Activated B cell treated with CpG ODN at 0.5 μM for 24 hours (primary cell): Measurements from ENCODE around the gene INPPL1. TPM values are rescaled to one million over a fixed set of nuclear protein-coding genes. Genes with fewer than 3 reads are reported as not detected.
"Not testable (repeated sequence)": the region's sequence is repeated elsewhere in the genome, so short reads cannot be mapped to it uniquely, and the experiment has no call there.

Experiments
- ATAC-seq: fragments of 200-7000 bp; cut with Tn5 transposase; one replicate; pipeline ENCODE4 v1.10.0; 2021; ENCODE audit warnings: low read depth, mild to moderate bottlenecking, moderate library complexity
- CTCF ChIA-PET: fragments of 350-600 bp; sonication (Branson Sonifier 250); formaldehyde crosslinking; loops from one replicate; lab custom pipeline; 2021; ENCODE audit warnings: antibody characterized with exemption; lab: Charles Lee
- POLR2A ChIA-PET: fragments of 350-600 bp; sonication (Branson Sonifier 250); formaldehyde crosslinking; loops from one replicate; lab custom pipeline; 2021; ENCODE audit warnings: antibody characterized with exemption; lab: Charles Lee
- DNase-seq: peaks from one replicate; pipeline ENCODE4 v3.0.0; 2022
- H3K27ac Mint-ChIP-seq: one replicate; pipeline ENCODE4 v1.8.0; 2020; ENCODE audit warnings: mixed read lengths
- H3K27me3 Mint-ChIP-seq: one replicate; pipeline ENCODE4 v1.8.0; 2021; ENCODE audit warnings: mixed read lengths
- H3K36me3 Mint-ChIP-seq: one replicate; pipeline ENCODE4 v1.8.0; 2021; ENCODE audit warnings: low read depth, mixed read lengths
- H3K4me1 Mint-ChIP-seq: one replicate; pipeline ENCODE4 v1.8.0; 2021; ENCODE audit warnings: mixed read lengths
- H3K4me3 Mint-ChIP-seq: one replicate; pipeline ENCODE4 v1.8.0; 2020; ENCODE audit warnings: mild to moderate bottlenecking, mixed read lengths
- H3K9me3 Mint-ChIP-seq: one replicate; pipeline ENCODE4 v1.8.0; 2020; ENCODE audit warnings: mixed read lengths
- intact Hi-C: fragments of 100-400 bp; cut with micrococcal nuclease; formaldehyde crosslinking; loops from one replicate; pipeline ENCODE4 v1.15.1; 2024
- total RNA-seq: library from RNA; stranded (reverse); gene quantifications from 2 replicates; pipeline ENCODE4 v1.2.3, GENCODE V29; 2022
- TF ChIP-seq, protein P1 (sequence below): fragments of 200-600 bp; IDR thresholded peaks from one replicate; pipeline ENCODE4 v1.8.0; 2022; ENCODE audit warnings: antibody characterized with exemption, mild to moderate bottlenecking

Gene INPPL1
- total RNA-seq, 1 donor from 2014 or later, result 129 TPM

DNA sequence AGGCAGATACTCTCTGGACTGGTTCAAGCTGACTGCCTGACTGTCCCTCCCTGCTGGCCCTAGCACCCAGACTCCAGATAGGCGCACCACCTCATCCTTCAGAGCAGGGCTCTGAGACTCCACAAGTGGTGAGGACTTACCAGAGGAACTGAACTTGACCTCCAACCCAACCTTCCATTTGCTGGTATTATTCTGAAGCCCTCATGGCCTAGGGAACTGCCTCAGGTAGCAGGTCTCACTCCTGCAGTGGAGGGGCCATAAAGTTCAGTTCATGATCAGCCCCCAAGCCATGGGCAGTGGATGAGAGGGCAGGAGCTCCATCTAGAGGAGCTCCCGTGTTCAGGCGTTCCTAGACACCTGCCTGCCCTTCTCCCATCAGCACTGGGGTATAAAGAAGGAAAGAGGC lies 43.0 kb upstream of the INPPL1 start:
- H3K4me1 Mint-ChIP-seq, POLR2A ChIA-PET, DNase-seq, H3K4me3 Mint-ChIP-seq, H3K27ac Mint-ChIP-seq, H3K36me3 Mint-ChIP-seq, H3K9me3 Mint-ChIP-seq, ATAC-seq: not testable (repeated sequence)
- CTCF ChIA-PET, result interaction anchor here (2.4 kb wide), 1 partner anchor 37 kb away, joined by 8 read pairs; no protein-coding TSS in a partner anchor
- H3K27me3 Mint-ChIP-seq, result peaks cover 22% of the 10 kb centered on the region
- intact Hi-C loops, result loop anchor here (2.0 to 5.0 kb wide), 2 partner anchors 39 to 231 kb away; no protein-coding TSS in a partner anchor

DNA sequence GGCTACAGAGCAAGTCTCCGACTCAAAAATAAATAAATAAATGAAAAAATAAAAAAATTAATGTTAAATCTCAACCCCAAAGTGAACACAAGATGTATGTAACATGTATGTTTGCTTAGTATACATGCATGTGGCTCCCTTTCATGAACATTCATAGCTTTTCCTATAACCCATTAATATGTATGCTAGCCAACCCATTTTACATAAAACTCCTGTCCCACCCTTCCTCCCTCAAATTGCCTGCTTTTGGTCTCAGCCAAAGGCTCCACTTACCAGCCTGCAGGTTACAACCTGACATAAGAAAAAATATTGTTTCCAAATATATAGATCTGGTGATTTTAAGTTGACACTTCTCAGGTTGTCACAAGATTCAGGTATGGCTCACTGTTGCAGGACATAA lies 36.3 kb upstream of the INPPL1 start:
- ChIA-PET POLR2A (no interaction called here), CTCF (no interaction called here)
- Mint-ChIP-seq H3K9me3 (no peaks in the 10 kb centered on the region), H3K4me1 (peaks cover 3% of the 10 kb centered on the region), H3K4me3 (no peak overlapping the region), H3K27ac (no peak overlapping the region), H3K27me3 (peaks cover 3% of the 10 kb centered on the region), H3K36me3 (no peaks in the 10 kb centered on the region)
- intact Hi-C loops, result no loop called here
- ATAC-seq (no peak), DNase-seq (no peak)
- TF ChIP-seq, protein P1, sequence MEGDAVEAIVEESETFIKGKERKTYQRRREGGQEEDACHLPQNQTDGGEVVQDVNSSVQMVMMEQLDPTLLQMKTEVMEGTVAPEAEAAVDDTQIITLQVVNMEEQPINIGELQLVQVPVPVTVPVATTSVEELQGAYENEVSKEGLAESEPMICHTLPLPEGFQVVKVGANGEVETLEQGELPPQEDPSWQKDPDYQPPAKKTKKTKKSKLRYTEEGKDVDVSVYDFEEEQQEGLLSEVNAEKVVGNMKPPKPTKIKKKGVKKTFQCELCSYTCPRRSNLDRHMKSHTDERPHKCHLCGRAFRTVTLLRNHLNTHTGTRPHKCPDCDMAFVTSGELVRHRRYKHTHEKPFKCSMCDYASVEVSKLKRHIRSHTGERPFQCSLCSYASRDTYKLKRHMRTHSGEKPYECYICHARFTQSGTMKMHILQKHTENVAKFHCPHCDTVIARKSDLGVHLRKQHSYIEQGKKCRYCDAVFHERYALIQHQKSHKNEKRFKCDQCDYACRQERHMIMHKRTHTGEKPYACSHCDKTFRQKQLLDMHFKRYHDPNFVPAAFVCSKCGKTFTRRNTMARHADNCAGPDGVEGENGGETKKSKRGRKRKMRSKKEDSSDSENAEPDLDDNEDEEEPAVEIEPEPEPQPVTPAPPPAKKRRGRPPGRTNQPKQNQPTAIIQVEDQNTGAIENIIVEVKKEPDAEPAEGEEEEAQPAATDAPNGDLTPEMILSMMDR, result no peak

DNA sequence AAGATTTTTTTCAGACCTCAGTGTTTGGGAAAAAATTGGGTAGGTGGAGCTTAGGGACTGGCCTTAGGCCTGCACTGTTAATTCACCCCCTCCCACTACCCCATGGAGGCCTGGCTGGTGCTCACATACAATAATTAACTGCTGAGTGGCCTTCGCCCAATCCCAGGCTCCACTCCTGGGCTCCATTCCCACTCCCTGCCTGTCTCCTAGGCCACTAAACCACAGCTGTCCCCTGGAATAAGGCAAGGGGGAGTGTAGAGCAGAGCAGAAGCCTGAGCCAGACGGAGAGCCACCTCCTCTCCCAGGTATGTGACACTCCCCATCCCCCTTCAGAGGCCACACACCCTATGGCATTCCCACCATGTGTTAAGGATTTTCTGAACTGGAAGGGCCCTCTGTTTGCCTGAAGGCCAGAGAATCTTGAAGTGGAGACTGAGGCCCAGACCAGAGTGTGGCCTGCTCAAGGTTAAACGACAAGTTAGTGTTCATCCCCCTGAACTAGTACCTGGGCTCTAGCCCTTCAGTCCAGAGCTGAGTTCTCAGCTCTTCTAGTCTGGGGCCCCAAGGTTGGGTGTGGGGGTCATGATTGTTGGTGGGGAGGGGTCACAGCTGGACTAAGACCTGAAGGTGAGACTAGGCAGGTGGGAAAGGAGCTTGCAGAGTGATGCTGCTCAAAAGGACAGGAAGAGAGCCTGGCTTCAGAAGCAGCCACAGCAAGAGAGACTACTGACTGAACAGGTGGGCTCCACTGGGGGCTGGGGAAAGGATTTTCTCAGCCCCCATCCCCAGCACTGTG lies 34.9 kb upstream of the INPPL1 start:
- Mint-ChIP-seq H3K27me3 (no peaks in the 10 kb centered on the region), H3K4me3 (no peak overlapping the region), H3K9me3 (no peaks in the 10 kb centered on the region), H3K4me1 (no peaks in the 10 kb centered on the region), H3K27ac (no peak overlapping the region), H3K36me3 (no peaks in the 10 kb centered on the region)
- ATAC-seq, result no peak
- ChIA-PET POLR2A (no interaction called here), CTCF (no interaction called here)
- DNase-seq, result no peak
- intact Hi-C loops, result no loop called here
- TF ChIP-seq, protein P1, result no peak

DNA sequence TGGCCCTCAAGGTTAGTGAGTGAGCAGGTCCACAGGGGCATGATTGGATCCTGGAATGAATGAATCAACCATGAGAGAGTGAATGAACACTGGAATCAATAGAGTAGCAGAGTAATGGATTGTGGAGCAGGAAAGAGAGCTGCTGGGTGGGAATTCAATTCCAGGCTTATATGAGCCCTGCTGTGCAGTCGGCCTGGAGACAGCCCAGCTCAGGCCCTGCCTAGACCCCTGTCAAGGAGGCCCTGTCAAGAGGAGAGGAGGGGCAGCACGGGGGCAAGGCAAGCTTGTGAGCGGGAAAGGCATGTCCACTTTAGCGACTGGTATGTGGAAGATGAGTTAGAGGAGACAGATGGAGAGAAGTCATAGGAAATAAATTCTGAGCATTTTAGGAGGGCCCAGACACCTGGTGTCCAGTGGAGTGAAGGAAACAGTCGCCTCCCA lies 33.9 kb upstream of the INPPL1 start:
- no peak overlapping the region for H3K27ac Mint-ChIP-seq
- intact Hi-C loops, result no loop called here

DNA sequence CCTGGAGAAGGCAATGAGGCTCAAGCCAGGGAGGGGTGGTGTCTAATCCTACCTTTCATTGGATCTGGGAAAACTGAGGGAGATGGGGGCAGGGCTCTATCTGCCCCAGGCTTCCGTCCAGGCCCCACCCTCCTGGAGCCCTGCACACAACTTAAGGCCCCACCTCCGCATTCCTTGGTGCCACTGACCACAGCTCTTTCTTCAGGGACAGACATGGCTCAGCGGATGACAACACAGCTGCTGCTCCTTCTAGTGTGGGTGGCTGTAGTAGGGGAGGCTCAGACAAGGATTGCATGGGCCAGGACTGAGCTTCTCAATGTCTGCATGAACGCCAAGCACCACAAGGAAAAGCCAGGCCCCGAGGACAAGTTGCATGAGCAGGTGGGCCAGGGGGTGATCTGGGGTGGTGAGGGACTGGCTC lies 32.6 kb upstream of the INPPL1 start, which contains the start of gene FOLR1:
TSS of gene FOLR1 (plus strand) at position 180 of the 421 bp plus-strand sequence. CDS start at position 214, 34 bp downstream.
- intact Hi-C loops, result no loop called here
- TF ChIP-seq, protein P1, result no peak
- Mint-ChIP-seq H3K27ac (no peak within 1 kb of the TSS), H3K4me3 (no peak within 1 kb of the TSS), H3K36me3 (no peaks in the 10 kb centered on the region), H3K4me1 (no peaks in the 10 kb centered on the region), H3K27me3 (no peaks in the 10 kb centered on the region), H3K9me3 (no peaks in the 10 kb centered on the region)
- DNase-seq (no peak), ATAC-seq (no peak)
- POLR2A ChIA-PET, result no interaction called here
- CTCF ChIA-PET, result no interaction called here

More for the DNA sequence above, 33.9 kb upstream of the INPPL1 start:
- no peaks in the 10 kb centered on the region for H3K27me3 Mint-ChIP-seq
- CTCF ChIA-PET, result no interaction called here
- ATAC-seq (no peak), DNase-seq (no peak)
- TF ChIP-seq, protein P1, result no peak
- POLR2A ChIA-PET, result no interaction called here
- H3K4me3 Mint-ChIP-seq, result no peak overlapping the region
- no peaks in the 10 kb centered on the region for H3K9me3 Mint-ChIP-seq
- H3K4me1 Mint-ChIP-seq, result no peaks in the 10 kb centered on the region
- no peaks in the 10 kb centered on the region for H3K36me3 Mint-ChIP-seq
